HepG2 (cell line): ENCODE measurements around the gene CRTC2. TPM values are rescaled to one million over a fixed set of nuclear protein-coding genes. Genes with fewer than 3 reads are reported as not detected.

Experiments used
- ASH2L ChIP-seq: fragments of 300-600, 200-600 bp; sonication (generic); IDR thresholded peaks from 2 replicates; pipeline ENCODE4 v1.7.0; 2017; ENCODE audit warnings: low read depth, mild to moderate bottlenecking, moderate library complexity, mixed read lengths, low read length; ENCODE audit not compliant: insufficient read length
- HNF4A ChIP-seq: sonication (generic); formaldehyde crosslinking; IDR thresholded peaks from 2 replicates; pipeline ENCODE4 v1.4.0; 2020; ENCODE audit warnings: missing genetic modification reagents
- HNF4G ChIP-seq, 2 experiments: sonication (generic) in 1 of 2; formaldehyde crosslinking in 1 of 2; IDR thresholded peaks; 2 replicates each; pipeline versions ENCODE4 v1.4.0 to v1.6.1; 2011 to 2020; ENCODE audit warnings: borderline replicate concordance in 2 of 2, low read depth in 2 of 2, mild to moderate bottlenecking in 2 of 2, low read length in 1 of 2, missing genetic modification reagents in 1 of 2, moderate library complexity in 1 of 2
- ISL2 ChIP-seq: sonication (generic); formaldehyde crosslinking; IDR thresholded peaks from 2 replicates; pipeline ENCODE4 v1.5.0; 2020; ENCODE audit warnings: missing genetic modification reagents
- KAT8 ChIP-seq: IDR thresholded peaks from 2 replicates; pipeline ENCODE4 v1.6.1; 2016; ENCODE audit warnings: missing genetic modification reagents, missing compliant biosample characterization
- MED8 ChIP-seq: sonication (generic); formaldehyde crosslinking; IDR thresholded peaks from 2 replicates; pipeline ENCODE4 v1.8.1; 2023; ENCODE audit warnings: mild to moderate bottlenecking, missing genetic modification reagents; ENCODE audit not compliant: insufficient replicate concordance
- NFIC ChIP-seq: IDR thresholded peaks from 2 replicates; pipeline ENCODE4 v1.6.1; 2012; ENCODE audit warnings: mild to moderate bottlenecking, low read length, inconsistent platforms
- PHF8 ChIP-seq: sonication (generic); formaldehyde crosslinking; IDR thresholded peaks from 2 replicates; pipeline ENCODE4 v1.5.0; 2020; ENCODE audit warnings: missing genetic modification reagents
- RARA ChIP-seq: IDR thresholded peaks from 2 replicates; pipeline ENCODE4 v1.6.1; 2016; ENCODE audit warnings: missing genetic modification reagents, missing compliant biosample characterization
- SMAD3 ChIP-seq: sonication (generic); formaldehyde crosslinking; IDR thresholded peaks from 2 replicates; pipeline ENCODE4 v1.4.0; 2020; ENCODE audit warnings: missing genetic modification reagents
- SP140L ChIP-seq: sonication (generic); formaldehyde crosslinking; IDR thresholded peaks from 2 replicates; pipeline ENCODE4 v1.4.0; 2020; ENCODE audit warnings: missing genetic modification reagents, borderline replicate concordance
- SRSF1 ChIP-seq: fragments of 200-400 bp; formaldehyde crosslinking; optimal IDR thresholded peaks from 2 replicates; pipeline ENCODE3; 2017; ENCODE audit warnings: mild to moderate bottlenecking, low read depth, low read length, moderate library complexity
- ZNF263 ChIP-seq: sonication (generic); formaldehyde crosslinking; IDR thresholded peaks from 2 replicates; pipeline ENCODE4 v1.4.0; 2020; ENCODE audit warnings: missing genetic modification reagents
- ZNF274 ChIP-seq: sonication (generic); formaldehyde crosslinking; IDR thresholded peaks from 2 replicates; pipeline ENCODE4 v1.5.1; 2020; ENCODE audit warnings: mild to moderate bottlenecking, missing genetic modification reagents
- ZNF431 ChIP-seq: sonication (generic); formaldehyde crosslinking; IDR thresholded peaks from 2 replicates; pipeline ENCODE4 v1.9.0; 2022; ENCODE audit warnings: missing genetic modification reagents, low read depth, mild to moderate bottlenecking, borderline replicate concordance
- ZNF530 ChIP-seq: sonication (generic); formaldehyde crosslinking; IDR thresholded peaks from 2 replicates; pipeline ENCODE4 v1.5.0; 2020; ENCODE audit warnings: low read depth, mild to moderate bottlenecking, missing genetic modification reagents
- polyA plus RNA-seq, 8 experiments: library from polyadenylated mRNA; depleted of rRNA in 3 of 8; stranded (reverse) in 7 of 8; unstranded in 1 of 8; fragments of >200 nt; fragmentation: Illumina TruSeq in 4 of 8; extraction: Trizol in 4 of 8; gene quantifications; 2 replicates each; pipeline versions ENCODE4 v1.2.1 to v1.2.3, GENCODE V29; 2011 to 2016; ENCODE audit warnings: low read depth in 4 of 8, missing spikeins in 1 of 8, mixed read lengths in 1 of 8; ENCODE audit not compliant: insufficient read depth in 1 of 8
- total RNA-seq, 5 experiments: library from RNA; depleted of rRNA; stranded (reverse); fragments of >200 nt; fragmentation: Illumina TruSeq; extraction: Trizol; gene quantifications; 2 replicates each; pipeline ENCODE4 v1.2.3, GENCODE V29; 2016; ENCODE audit warnings: low read depth in 1 of 5
- TF ChIP-seq, protein P1 (sequence below): sonication (generic); formaldehyde crosslinking; IDR thresholded peaks from 2 replicates; pipeline ENCODE4 v1.4.0; 2020; ENCODE audit warnings: missing genetic modification reagents
- TF ChIP-seq, protein P2 (sequence below): sonication (generic); formaldehyde crosslinking; IDR thresholded peaks from 2 replicates; pipeline ENCODE4 v1.8.1; 2023; ENCODE audit warnings: mild to moderate bottlenecking, missing genetic modification reagents
- TF ChIP-seq, protein P3 (sequence below): sonication (generic); formaldehyde crosslinking; conservative IDR thresholded peaks from 2 replicates; pipeline ENCODE4 v1.8.0; 2022; ENCODE audit warnings: missing genetic modification reagents
- TF ChIP-seq, protein P4 (sequence below): sonication (generic); formaldehyde crosslinking; IDR thresholded peaks from 2 replicates; pipeline ENCODE4 v1.4.0; 2020; ENCODE audit warnings: missing genetic modification reagents, borderline replicate concordance

CRTC2 gene
- total and polyA plus RNA-seq, 2 of the 13 experiments (the other 11 are each of a cell fraction or from before 2014, with no cell fraction given): 6.1 to 26.7 TPM

DNA sequence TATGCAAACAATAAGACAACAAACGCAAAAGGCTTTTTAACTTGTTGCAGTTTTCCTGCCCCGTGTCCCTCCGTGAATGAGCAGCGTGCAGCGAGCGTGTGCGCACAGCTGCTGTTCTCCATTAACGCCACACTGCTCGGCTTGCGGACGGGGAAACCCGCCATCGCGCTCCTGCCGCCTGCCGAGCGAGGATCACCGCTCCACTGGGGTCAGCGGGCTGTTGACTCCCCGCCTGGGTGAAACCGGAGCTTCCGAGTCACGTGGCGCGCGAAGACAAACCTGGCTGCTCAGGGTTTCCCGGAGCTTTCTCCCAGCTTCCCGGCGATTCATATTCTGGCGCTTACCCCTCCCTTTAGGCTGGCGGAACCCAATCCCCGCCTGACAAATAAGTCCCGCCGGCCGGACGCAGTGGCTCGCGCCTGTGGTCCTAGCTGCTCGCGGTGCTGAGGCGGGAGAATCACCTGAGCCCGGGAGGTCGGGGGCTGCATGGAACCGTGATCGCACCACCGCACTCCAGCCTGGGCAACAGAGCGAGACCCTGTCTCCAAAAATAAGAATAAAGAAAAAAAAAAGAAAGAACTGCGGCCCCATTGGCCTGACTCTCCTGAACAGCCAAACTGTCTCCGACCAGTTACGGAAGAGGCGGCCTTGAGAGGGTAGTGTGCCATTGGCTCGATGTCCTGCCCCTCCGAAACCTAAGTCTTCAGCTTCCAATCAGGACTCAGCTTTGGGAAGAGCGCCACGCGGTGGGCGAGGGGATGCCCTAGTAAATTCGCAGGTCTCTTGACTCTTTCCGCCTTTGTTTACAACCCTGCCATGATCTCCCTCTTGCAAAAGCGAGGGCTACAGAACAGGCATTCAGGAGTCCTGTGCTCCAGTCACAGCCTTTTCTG lies 8.9 kb upstream of the CRTC2 start, which contains the start of gene CREB3L4 (continued):
- TF ChIP-seq ZNF263 (CRISPR knock-in tag) (peak; percentile 57), KAT8 (CRISPR knock-in tag) (peak; percentile 24; the same call in 1 of the 2 replicates), ASH2L (peak; percentile 81), SMAD3 (CRISPR knock-in tag) (peak; percentile 75), ZNF274 (peak; percentile 88; the same call in 1 of the 2 replicates), MED8 (no peak), NFIC (no peak), HNF4A (CRISPR knock-in tag) (peak; percentile 11; the same call in 1 of the 2 replicates), RARA (peak; percentile 70), ZNF431 (peak; percentile 93), ZNF530 (CRISPR knock-in tag) (no peak), ISL2 (peak; percentile 32; the same call in 1 of the 2 replicates), SRSF1 (no peak), SP140L (CRISPR knock-in tag) (peak; percentile 61; the same call in 1 of the 2 replicates), PHF8 (CRISPR knock-in tag) (peak; percentile 82), HNF4G (IDR thresholded peaks at IDR 0.05; ENCODE audit: borderline replicate concordance, low read depth, low read length) (no peak), HNF4G (CRISPR knock-in tag; IDR thresholded peaks at IDR 0.05; ENCODE audit: borderline replicate concordance, low read depth) (no peak)
- TF ChIP-seq, protein P1, sequence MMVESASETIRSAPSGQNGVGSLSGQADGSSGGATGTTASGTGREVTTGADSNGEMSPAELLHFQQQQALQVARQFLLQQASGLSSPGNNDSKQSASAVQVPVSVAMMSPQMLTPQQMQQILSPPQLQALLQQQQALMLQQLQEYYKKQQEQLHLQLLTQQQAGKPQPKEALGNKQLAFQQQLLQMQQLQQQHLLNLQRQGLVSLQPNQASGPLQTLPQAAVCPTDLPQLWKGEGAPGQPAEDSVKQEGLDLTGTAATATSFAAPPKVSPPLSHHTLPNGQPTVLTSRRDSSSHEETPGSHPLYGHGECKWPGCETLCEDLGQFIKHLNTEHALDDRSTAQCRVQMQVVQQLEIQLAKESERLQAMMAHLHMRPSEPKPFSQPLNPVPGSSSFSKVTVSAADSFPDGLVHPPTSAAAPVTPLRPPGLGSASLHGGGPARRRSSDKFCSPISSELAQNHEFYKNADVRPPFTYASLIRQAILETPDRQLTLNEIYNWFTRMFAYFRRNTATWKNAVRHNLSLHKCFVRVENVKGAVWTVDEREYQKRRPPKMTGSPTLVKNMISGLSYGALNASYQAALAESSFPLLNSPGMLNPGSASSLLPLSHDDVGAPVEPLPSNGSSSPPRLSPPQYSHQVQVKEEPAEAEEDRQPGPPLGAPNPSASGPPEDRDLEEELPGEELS: peak; percentile 62
- TF ChIP-seq, protein P2, sequence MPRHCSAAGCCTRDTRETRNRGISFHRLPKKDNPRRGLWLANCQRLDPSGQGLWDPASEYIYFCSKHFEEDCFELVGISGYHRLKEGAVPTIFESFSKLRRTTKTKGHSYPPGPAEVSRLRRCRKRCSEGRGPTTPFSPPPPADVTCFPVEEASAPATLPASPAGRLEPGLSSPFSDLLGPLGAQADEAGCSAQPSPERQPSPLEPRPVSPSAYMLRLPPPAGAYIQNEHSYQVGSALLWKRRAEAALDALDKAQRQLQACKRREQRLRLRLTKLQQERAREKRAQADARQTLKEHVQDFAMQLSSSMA (CRISPR knock-in tag): peak; percentile 68
- TF ChIP-seq, protein P3, sequence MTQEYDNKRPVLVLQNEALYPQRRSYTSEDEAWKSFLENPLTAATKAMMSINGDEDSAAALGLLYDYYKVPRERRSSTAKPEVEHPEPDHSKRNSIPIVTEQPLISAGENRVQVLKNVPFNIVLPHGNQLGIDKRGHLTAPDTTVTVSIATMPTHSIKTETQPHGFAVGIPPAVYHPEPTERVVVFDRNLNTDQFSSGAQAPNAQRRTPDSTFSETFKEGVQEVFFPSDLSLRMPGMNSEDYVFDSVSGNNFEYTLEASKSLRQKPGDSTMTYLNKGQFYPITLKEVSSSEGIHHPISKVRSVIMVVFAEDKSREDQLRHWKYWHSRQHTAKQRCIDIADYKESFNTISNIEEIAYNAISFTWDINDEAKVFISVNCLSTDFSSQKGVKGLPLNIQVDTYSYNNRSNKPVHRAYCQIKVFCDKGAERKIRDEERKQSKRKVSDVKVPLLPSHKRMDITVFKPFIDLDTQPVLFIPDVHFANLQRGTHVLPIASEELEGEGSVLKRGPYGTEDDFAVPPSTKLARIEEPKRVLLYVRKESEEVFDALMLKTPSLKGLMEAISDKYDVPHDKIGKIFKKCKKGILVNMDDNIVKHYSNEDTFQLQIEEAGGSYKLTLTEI (CRISPR knock-in tag): no peak
- TF ChIP-seq, protein P4, sequence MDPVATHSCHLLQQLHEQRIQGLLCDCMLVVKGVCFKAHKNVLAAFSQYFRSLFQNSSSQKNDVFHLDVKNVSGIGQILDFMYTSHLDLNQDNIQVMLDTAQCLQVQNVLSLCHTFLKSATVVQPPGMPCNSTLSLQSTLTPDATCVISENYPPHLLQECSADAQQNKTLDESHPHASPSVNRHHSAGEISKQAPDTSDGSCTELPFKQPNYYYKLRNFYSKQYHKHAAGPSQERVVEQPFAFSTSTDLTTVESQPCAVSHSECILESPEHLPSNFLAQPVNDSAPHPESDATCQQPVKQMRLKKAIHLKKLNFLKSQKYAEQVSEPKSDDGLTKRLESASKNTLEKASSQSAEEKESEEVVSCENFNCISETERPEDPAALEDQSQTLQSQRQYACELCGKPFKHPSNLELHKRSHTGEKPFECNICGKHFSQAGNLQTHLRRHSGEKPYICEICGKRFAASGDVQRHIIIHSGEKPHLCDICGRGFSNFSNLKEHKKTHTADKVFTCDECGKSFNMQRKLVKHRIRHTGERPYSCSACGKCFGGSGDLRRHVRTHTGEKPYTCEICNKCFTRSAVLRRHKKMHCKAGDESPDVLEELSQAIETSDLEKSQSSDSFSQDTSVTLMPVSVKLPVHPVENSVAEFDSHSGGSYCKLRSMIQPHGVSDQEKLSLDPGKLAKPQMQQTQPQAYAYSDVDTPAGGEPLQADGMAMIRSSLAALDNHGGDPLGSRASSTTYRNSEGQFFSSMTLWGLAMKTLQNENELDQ: no peak
